HCT116 (cell line): Measurements from ENCODE around the gene TUB.

ENCODE experiments used
- CBX3 ChIP-seq: IDR thresholded peaks from 2 replicates; pipeline ENCODE4 v1.6.1; 2012; ENCODE audit warnings: low read depth
- CTCF ChIP-seq, 3 experiments: fragments of 200-600 bp in 1 of 3; sonication (generic) in 1 of 3; IDR thresholded peaks in 2 of 3; conservative IDR thresholded peaks in 1 of 3; 2 replicates each; pipeline ENCODE4 v1.5.1; 2012 to 2017; ENCODE audit warnings: low read depth in 2 of 3, low read length in 2 of 3, antibody characterized with exemption in 1 of 3, borderline replicate concordance in 1 of 3, control low read depth in 1 of 3, mild to moderate bottlenecking in 1 of 3, mixed read lengths in 1 of 3, mixed run types in 1 of 3, moderate library complexity in 1 of 3; ENCODE audit not compliant: insufficient read depth in 1 of 3
- EZH2 ChIP-seq: fragments of 200-600 bp; sonication (generic); IDR thresholded peaks from 2 replicates; pipeline ENCODE4 v1.6.1; 2017; ENCODE audit warnings: antibody characterized with exemption, mixed run types
- EZH2phosphoT487 ChIP-seq: fragments of 200-600 bp; IDR thresholded peaks from 2 replicates; pipeline ENCODE4 v1.6.1; 2018; ENCODE audit warnings: antibody characterized with exemption, borderline replicate concordance
- FOSL1 ChIP-seq: IDR thresholded peaks from 2 replicates; pipeline ENCODE4 v1.6.1; 2012; ENCODE audit warnings: low read depth
- REST ChIP-seq: IDR thresholded peaks from 2 replicates; pipeline ENCODE4 v1.6.1; 2012; ENCODE audit warnings: low read depth
- SP1 ChIP-seq: IDR thresholded peaks from 2 replicates; pipeline ENCODE4 v1.6.1; 2012; ENCODE audit warnings: low read depth
- ZFX ChIP-seq: fragments of 450-650 bp; IDR thresholded peaks from 2 replicates; pipeline ENCODE4 v1.6.1; 2017

GRCh38 chr11:8098361-8098760 lies 17.4 kb downstream of the TUB start:
- TF ChIP-seq EZH2 = no peak
- TF ChIP-seq ZFX = no peak
- no peak for TF ChIP-seq CTCF (IDR thresholded peaks at IDR 0.05 in 2 of 3, conservative IDR thresholded peaks at IDR 0.05 in 1 of 3; ENCODE audit: borderline replicate concordance in 1 of 3, insufficient read depth in 1 of 3, low read depth in 2 of 3, low read length in 2 of 3)
- TF ChIP-seq EZH2phosphoT487 = no peak
- TF ChIP-seq CBX3 = no peak
- TF ChIP-seq FOSL1 = no peak
- no peak for TF ChIP-seq SP1
- TF ChIP-seq REST = no peak
